NT2/D1 (cell line): ENCODE data around the gene MAD2L2.

Experiments
- SUZ12 ChIP-seq: IDR thresholded peaks from 2 replicates; pipeline ENCODE4 v1.6.1; 2011; ENCODE audit not compliant: insufficient read length, insufficient read depth; ENCODE audit errors: extremely low read depth
- YY1 ChIP-seq: IDR thresholded peaks from 2 replicates; pipeline ENCODE4 v1.6.1; 2011; ENCODE audit not compliant: insufficient read length, insufficient read depth

- no peak for TF ChIP-seq YY1
- TF ChIP-seq SUZ12, result no peak
Observed at GRCh38 chr1:11685210-11685752, 4.3 kb upstream of the MAD2L2 start.
